GM19099 (cell line): ENCODE results near the gene ZNF619.

ENCODE experiments used
- POLR2A ChIP-seq: IDR thresholded peaks from 3 replicates; pipeline ENCODE4 v1.6.1; 2011; ENCODE audit warnings: low read depth; ENCODE audit not compliant: insufficient read length; ENCODE audit errors: extremely low read depth

ZNF619 gene

DNA sequence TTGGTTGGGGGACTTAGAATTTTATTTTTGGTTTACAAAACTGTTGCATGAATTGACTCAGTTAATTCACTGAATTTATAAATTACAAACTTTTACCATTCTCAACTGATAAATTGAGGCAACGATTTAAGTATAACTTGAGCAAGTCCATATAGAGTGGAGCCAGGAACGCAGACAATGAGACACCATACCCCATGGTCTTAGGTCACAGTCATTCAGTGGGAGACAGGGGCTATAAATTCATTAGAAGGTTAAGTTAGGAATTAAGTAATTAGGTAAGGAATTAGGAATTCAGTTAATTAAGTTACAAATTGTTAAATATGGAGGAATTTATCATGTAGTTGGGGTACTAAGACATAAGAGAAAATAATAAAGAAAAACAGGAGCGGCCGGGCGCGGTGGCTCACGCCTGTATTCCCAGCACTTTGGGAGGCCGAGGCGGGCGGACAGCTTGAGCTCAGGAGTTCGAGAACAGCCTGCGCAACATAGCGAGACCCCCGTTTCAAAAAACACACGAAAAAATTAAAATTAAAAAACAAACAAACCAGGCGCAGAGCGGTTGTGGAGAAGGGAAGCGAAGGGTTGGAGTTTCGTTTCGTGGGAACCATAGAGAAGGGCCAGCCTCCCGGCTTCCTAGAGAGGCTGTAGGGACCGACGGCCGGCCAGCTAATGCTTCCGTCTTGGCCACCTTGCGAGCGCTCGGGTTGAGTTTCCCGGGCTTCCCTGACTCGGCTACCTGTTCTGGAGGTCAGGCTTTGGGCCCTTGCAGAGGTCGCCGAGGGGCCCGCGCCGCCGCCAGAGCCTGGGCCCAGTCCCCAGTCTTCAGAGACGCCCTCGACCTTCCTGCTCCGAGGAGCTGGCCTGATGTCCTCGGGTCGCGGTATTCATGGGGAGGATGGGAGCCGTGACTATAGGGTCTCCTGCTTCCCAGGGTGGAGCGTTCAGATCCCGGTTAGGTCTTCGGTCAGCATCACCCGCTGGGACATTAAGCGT, at the start of gene ZNF619:
Gene ZNF619, plus strand, starts transcription at position 645 of the 993 bp plus-strand sequence. CDS start 858 bp downstream, outside the sequence.
- TF ChIP-seq POLR2A, result peak; percentile 65

DNA sequence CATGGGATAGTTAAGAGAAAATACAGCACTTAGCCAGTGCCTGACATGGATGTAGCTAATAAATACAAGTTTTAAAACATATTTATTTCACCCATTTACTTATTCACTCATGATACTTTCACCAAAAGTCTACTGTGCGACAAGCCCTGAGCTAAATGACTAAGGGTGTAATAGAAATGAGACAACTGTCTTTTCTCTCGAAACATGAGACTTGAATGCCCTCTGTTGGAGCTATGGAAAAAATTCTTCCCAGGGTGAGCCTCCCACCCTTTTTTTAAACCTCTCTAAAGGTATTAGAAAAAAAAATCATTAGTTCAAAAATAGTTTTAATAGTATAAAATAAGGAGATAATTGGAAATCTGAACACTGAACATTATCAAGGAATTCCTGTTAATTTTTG, 44.1 kb upstream of the ZNF619 start:
- no peak for TF ChIP-seq POLR2A

DNA sequence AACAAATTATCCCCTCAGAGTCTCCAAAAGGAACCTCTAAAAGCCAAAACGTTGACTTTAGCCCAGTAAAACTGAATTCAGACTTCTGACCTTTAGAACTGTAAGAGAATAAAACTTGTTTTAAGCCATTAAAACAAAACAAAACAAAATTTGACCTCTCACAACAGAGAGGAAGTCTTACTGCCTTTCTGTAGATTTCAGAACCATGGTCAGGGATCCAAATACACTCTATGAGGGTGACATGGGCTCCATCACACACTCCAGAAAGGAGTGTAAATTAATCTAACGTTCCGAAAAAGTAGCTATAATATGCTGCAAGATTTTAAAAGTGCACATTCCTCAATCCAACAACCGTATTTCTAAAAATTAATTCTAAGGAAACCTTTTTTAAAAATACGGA, 39.0 kb upstream of the ZNF619 start:
- no peak for TF ChIP-seq POLR2A

DNA sequence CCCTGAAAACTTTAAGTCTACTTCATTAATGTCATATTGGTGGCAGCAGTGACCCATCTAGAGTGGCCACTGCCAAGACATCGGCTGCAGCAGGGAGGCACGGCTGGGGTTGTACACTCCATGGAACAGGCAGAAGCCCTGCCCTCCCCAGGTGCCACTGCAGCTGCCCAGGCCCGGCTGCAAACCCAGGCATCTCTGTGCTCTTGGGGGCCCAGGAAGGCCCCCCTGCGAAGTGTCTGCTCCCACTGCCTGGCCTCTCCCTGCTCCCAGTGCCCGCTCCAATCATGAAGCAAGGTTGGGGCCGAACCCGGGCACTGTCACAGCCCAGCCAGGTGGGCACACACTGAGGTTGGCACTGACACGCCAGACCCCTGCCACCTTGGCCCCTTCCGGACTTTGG, 31.9 kb upstream of the ZNF619 start:
- no peak for TF ChIP-seq POLR2A

DNA sequence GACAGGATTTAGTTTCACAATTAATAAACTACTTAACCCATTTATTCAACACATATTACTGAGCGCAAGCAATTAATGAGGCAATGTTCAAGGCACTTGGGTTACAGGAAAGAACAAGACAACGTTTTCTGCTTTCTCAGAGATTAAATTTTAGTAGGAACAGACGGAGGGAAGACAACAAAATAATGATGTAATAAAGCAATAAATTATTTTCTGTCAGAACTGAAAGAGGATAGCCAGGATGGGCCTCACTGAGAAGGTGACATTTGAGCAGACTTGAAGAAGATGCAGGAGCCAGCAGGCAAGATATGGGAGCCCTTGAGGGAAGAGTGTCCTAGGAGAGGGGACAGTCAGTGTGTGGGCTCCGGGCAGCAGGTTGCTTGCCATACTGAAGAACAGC, 31.0 kb upstream of the ZNF619 start:
- no peak for TF ChIP-seq POLR2A

DNA sequence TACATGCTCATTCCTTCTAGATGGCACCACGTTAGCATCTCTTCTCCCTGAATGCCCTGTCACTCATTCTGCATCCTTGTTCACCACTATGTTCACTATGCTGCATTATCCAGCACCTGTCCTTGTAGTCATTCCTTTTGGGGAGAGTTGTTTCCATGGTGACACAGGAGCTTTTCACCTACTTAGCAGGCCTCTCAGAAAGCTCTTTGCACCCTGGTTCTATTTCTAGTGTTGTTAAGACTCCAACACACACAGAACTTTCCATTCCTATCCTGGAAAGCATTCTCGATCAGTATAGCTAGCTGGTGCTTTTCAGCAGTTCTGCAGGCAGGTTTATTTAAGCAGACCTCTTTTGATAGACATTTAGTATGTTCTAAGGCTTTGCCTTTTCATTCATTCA, 26.5 kb upstream of the ZNF619 start:
- TF ChIP-seq POLR2A, result no peak

DNA sequence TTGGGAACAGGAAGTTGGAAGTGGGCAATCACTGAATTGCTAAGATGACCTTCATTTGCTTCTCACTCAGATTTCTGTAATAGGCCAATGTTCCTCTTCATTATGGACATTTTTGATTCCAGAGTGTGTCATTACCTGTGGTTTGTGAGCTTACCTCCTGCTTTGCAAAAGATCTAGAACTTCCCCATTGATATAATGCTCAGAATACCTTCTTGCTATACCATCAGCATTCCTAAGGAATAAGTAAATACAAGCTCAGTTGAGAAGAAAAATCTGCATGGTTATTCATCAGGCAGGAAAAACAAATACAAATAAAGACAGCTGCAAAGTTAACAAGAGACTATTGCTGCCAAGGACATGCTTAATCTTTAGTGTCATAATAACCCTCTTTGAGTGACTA, 25.4 kb upstream of the ZNF619 start:
- TF ChIP-seq POLR2A, result no peak

DNA sequence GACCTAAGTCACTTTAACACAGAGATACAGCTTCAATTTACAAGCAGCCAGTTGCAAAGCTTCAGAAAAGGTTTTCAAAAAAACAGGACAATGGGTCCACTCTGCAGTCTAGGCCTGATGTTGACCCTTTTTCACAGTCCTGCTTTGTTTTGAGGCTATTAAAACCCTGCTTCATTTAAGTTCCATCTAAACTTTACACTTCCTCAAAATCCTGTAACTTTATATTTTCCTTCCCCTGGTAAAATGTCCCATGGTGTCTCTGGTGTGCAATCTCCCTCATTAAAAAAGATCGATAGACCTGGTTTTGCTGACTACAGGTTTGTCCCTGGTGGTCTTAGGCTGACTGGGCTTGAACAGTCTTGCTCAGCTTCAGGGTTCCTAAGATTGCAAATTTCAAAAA, 24.9 kb upstream of the ZNF619 start:
- TF ChIP-seq POLR2A, result no peak

DNA sequence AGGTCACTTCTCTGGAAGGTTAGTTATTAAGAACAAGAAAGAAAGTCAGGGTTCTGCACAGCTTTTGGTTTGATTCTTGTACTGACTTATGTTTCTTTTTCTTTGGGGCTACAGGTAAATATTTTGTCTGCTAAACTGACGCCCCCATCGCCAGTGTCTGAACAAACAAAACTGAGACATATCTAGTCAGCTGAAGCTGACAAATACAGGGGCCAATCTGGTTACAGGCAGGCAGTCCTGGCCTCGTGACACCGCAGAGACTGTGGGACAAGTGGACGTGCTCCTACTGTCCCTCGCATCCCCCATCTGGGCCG, 24.4 kb upstream of the ZNF619 start:
- TF ChIP-seq POLR2A, result no peak

DNA sequence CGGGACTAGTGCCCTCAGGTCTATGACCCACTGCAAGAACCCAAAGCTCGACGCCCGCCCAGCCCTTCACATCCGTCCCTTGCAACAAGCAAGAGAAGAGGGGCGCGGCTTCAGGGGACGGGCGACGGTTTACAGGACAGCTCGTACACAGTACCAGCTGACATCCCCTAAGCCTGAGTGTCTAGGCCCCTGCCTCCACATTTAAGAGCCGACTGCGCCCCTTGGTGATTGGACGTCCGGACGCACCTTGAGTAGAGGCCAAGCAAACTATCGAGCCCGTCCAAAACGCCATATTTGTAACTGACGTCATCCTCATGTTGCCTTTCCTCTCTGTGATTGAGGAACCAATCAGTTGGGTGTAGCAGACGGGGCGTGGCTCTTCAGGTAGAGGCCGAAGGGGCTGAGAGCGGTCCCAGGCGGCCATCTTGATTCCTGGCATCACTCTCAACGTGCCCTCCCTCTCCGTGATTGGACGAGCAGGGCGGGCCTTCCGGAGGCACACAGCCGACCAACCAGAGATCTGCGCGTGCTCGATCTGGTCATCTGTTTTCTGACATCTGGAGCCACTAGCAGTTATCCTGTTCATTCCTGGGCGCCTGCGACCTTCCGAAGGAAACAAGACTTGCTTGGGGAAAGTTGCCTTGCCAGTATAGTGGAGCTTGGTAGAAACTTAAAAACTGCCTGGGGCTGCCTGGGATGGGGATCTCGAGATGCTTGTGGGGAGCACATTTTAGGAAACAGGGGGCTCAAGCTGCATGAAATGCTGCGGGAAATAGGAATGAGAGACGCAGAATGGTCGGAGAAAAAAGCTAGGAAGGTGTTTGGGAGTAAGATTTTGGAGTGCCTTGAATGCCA, 23.8 kb upstream of the ZNF619 start:
- TF ChIP-seq POLR2A, result peak; percentile 85

DNA sequence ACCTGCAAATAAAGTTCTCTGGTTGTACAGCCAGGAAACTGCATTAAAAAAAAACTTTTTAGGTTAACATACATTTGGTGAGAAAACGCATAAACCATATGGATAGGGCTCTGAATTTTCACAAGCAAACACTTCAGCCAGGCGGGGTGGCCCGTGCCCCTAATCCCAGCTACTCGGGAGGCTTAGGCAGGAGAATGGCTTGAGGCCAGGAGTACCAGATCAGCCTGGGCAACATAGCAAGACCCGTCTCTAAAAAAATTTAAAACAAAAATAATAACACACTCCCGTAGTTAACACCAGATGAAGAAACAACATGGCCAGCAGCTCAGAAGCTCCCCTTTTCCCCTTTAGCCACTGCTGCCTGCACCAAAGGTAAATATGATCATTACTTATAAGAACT, 23.0 kb upstream of the ZNF619 start:
- TF ChIP-seq POLR2A, result no peak

DNA sequence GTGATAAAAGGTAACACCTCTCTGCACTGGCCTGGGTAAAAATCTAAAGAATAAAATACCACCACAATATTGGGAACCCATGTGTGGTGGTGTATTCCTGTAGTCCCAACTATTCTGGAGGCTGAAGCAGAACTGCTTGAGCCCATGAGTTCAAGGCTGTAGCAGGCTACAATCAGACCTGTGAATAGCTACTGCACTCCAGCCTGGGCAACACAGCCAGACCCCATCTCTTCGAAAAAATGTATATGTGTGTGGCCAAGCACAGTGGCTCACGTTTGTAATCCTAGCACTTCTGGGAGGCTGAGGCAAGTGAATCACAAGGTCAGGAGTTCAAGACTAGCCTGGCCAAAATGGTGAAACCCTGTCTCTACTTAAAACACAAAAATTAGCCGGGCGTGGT, 21.6 kb upstream of the ZNF619 start:
- no peak for TF ChIP-seq POLR2A

DNA sequence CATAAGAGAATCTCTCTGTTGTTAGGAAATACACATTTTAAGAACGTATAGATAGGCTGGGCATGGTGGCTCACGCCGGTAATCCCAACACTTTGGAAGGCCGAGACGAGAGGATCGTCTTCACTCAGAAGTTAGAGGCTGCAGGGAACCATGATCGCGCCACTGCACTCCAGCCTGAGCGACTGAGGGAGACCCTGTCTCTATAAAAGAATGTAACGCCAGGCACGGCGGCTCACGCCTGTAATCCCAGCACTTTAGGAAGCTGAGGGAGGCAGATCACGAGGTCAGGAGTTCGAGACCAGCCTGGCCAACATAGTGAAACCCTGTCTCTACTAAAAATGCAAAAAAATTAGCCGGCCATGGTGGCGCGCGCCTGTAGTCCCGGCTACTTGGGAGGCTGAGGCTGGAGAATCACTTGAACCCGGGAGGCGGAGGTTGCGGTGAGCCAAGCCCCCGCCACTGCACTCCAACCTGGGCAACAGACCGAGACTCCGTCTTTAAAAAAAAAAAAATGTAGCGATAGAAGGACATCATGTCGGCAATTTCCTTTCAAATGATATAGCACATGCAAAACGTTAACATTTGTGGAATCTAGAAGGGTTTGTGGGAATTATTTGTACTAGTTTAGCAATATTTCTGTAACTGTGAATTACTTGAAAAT, 20.5 kb upstream of the ZNF619 start:
- TF ChIP-seq POLR2A, result no peak

DNA sequence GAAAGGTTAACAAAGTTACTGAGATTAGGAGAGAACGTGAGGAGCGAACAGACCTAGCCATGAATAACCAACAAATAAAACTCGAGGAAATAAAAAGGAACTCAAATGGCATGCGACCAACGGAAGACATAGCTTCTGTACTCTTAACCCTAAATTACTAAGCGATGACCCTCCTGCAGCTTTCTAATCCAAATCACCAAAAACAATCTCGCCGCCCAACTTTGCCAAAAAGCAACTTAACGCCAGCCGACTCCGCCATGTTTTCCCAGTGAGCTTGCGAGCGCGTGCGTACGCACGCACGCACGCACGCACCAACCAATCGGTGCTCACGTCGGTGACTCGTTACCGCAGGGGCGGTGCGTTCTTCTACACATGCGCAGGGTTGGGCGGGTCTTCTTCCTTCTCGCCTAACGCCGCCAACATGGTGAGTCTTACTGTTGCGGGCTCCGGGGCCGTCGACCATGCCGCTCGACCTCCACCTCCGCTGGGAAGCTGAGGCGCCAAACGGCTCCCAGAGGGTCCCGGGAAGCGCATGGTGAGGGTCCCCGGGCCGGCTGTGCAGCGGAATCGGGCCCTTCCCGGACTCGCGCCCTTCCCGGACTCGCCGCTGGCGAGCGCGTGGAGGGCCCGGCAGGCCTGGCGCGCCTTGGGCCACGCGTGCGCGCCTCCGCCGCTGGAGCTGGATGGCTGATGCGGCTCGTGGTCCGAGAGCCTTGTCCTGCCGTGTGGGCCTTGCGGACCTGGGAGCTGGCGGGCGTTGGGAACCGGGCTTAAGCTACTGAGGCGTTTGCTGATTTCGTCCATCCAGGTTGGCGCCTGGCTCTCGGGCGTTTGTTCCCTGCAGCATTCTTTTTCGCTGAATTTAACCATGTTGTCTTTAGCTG, 19.7 kb upstream of the ZNF619 start, which contains the start of gene RPL14:
Gene RPL14, plus strand, starts transcription at position 400 of the 884 bp plus-strand sequence. Its CDS starts 133 bp downstream, at position 533.
- TF ChIP-seq POLR2A, result peak; percentile 98
